HepG2 (cell line): ENCODE data around the gene FAM222A. TPM values are rescaled to one million over a fixed set of nuclear protein-coding genes. Genes with fewer than 3 reads are reported as not detected.

Experiments used
- ARHGAP35 ChIP-seq: sonication (generic); formaldehyde crosslinking; IDR thresholded peaks from 2 replicates; pipeline ENCODE4 v1.9.0; 2022; ENCODE audit warnings: mild to moderate bottlenecking, inconsistent platforms, moderate library complexity, missing genetic modification reagents, borderline replicate concordance
- EP300 ChIP-seq, 3 experiments: sonication (generic) in 1 of 3; formaldehyde crosslinking in 1 of 3; IDR thresholded peaks; 2 replicates each; pipeline versions ENCODE4 v1.5.1 to v1.6.1; 2011 to 2020; ENCODE audit warnings: low read depth in 2 of 3, low read length in 2 of 3, borderline replicate concordance in 1 of 3, improper control_type of control experiment in 1 of 3, mild to moderate bottlenecking in 1 of 3, missing genetic modification reagents in 1 of 3, moderate library complexity in 1 of 3
- HNF1B ChIP-seq: sonication (generic); formaldehyde crosslinking; IDR thresholded peaks from 2 replicates; pipeline ENCODE4 v1.5.1; 2020; ENCODE audit warnings: mild to moderate bottlenecking, moderate library complexity, missing genetic modification reagents
- KDM6A ChIP-seq: IDR thresholded peaks from 2 replicates; pipeline ENCODE4 v1.6.1; 2016; ENCODE audit warnings: low read depth
- MAF1 ChIP-seq: sonication (generic); formaldehyde crosslinking; IDR thresholded peaks from 2 replicates; pipeline ENCODE4 v1.5.0; 2020; ENCODE audit warnings: missing genetic modification reagents, borderline replicate concordance
- MIXL1 ChIP-seq: IDR thresholded peaks from 2 replicates; pipeline ENCODE4 v1.6.1; 2016
- POGK ChIP-seq: sonication (generic); formaldehyde crosslinking; conservative IDR thresholded peaks from 2 replicates; pipeline ENCODE4 v1.8.0; 2022; ENCODE audit warnings: mild to moderate bottlenecking, moderate library complexity, missing genetic modification reagents
- PRPF4 ChIP-seq: fragments of 200-400 bp; formaldehyde crosslinking; IDR thresholded peaks from 2 replicates; pipeline ENCODE4 v1.6.1; 2016; ENCODE audit warnings: low read length, low read depth; ENCODE audit not compliant: poor library complexity, severe bottlenecking
- RAD21 ChIP-seq: fragments of 450-650 bp; formaldehyde crosslinking; IDR thresholded peaks from 2 replicates; pipeline ENCODE4 v1.5.0; 2020; ENCODE audit warnings: mild to moderate bottlenecking
- RARA ChIP-seq: IDR thresholded peaks from 2 replicates; pipeline ENCODE4 v1.6.1; 2016; ENCODE audit warnings: missing genetic modification reagents, missing compliant biosample characterization
- RFX3 ChIP-seq: IDR thresholded peaks from 2 replicates; pipeline ENCODE4 v1.6.1; 2016; ENCODE audit warnings: missing biosample characterization, missing genetic modification reagents
- SMAD3 ChIP-seq: sonication (generic); formaldehyde crosslinking; IDR thresholded peaks from 2 replicates; pipeline ENCODE4 v1.4.0; 2020; ENCODE audit warnings: missing genetic modification reagents
- TBX2 ChIP-seq: sonication (generic); formaldehyde crosslinking; IDR thresholded peaks from 2 replicates; pipeline ENCODE4 v1.5.0; 2020; ENCODE audit warnings: missing genetic modification reagents, mild to moderate bottlenecking, borderline replicate concordance
- YEATS4 ChIP-seq: sonication (generic); formaldehyde crosslinking; IDR thresholded peaks from 2 replicates; pipeline ENCODE4 v1.4.0; 2020; ENCODE audit warnings: missing genetic modification reagents, borderline replicate concordance
- ZBTB1 ChIP-seq: sonication (generic); formaldehyde crosslinking; IDR thresholded peaks from 2 replicates; pipeline ENCODE4 v1.4.0; 2020; ENCODE audit warnings: missing genetic modification reagents, borderline replicate concordance
- ZBTB7B ChIP-seq: sonication (generic); formaldehyde crosslinking; IDR thresholded peaks from 2 replicates; pipeline ENCODE4 v1.4.0; 2020; ENCODE audit warnings: missing genetic modification reagents
- ZFP41 ChIP-seq: sonication (generic); formaldehyde crosslinking; IDR thresholded peaks from 2 replicates; pipeline ENCODE4 v1.4.0; 2020; ENCODE audit warnings: mild to moderate bottlenecking, missing genetic modification reagents, borderline replicate concordance
- ZMAT3 ChIP-seq: sonication (generic); formaldehyde crosslinking; conservative IDR thresholded peaks from 2 replicates; pipeline ENCODE4 v1.7.0; 2021; ENCODE audit warnings: missing genetic modification reagents
- ZNF121 ChIP-seq: sonication (generic); formaldehyde crosslinking; IDR thresholded peaks from 2 replicates; pipeline ENCODE4 v1.5.0; 2020; ENCODE audit warnings: mild to moderate bottlenecking, missing genetic modification reagents
- ZNF18 ChIP-seq: sonication (generic); formaldehyde crosslinking; IDR thresholded peaks from 2 replicates; pipeline ENCODE4 v1.8.0; 2022; ENCODE audit warnings: mild to moderate bottlenecking, missing genetic modification reagents; ENCODE audit not compliant: insufficient replicate concordance
- ZNF281 ChIP-seq: sonication (generic); formaldehyde crosslinking; IDR thresholded peaks from 2 replicates; pipeline ENCODE4 v1.4.0; 2020; ENCODE audit warnings: missing genetic modification reagents, borderline replicate concordance
- ZNF367 ChIP-seq: sonication (generic); formaldehyde crosslinking; IDR thresholded peaks from 2 replicates; pipeline ENCODE4 v1.4.0; 2020; ENCODE audit warnings: missing genetic modification reagents, borderline replicate concordance
- ZNF777 ChIP-seq: sonication (generic); formaldehyde crosslinking; IDR thresholded peaks from 2 replicates; pipeline ENCODE4 v1.4.0; 2020; ENCODE audit warnings: missing genetic modification reagents
- polyA plus RNA-seq, 8 experiments: library from polyadenylated mRNA; depleted of rRNA in 3 of 8; stranded (reverse) in 7 of 8; unstranded in 1 of 8; fragments of >200 nt; fragmentation: Illumina TruSeq in 4 of 8; extraction: Trizol in 4 of 8; gene quantifications; 2 replicates each; pipeline versions ENCODE4 v1.2.1 to v1.2.3, GENCODE V29; 2011 to 2016; ENCODE audit warnings: low read depth in 4 of 8, missing spikeins in 1 of 8, mixed read lengths in 1 of 8; ENCODE audit not compliant: insufficient read depth in 1 of 8
- total RNA-seq, 5 experiments: library from RNA; depleted of rRNA; stranded (reverse); fragments of >200 nt; fragmentation: Illumina TruSeq; extraction: Trizol; gene quantifications; 2 replicates each; pipeline ENCODE4 v1.2.3, GENCODE V29; 2016; ENCODE audit warnings: low read depth in 1 of 5

The FAM222A gene
- total and polyA plus RNA-seq, 2 of the 13 experiments (the other 11 are each of a cell fraction or from before 2014, with no cell fraction given), result 2.7 to 9.6 TPM

- TF ChIP-seq POGK (no peak), TBX2 (peak; percentile 52; the same call in 1 of the 2 replicates), ZNF121 (no peak), ZBTB1 (CRISPR knock-in tag) (no peak), ZNF777 (CRISPR knock-in tag) (no peak), ZMAT3 (CRISPR knock-in tag) (no peak), ZNF281 (CRISPR knock-in tag) (peak; percentile 85), ZNF18 (CRISPR knock-in tag) (no peak), MIXL1 (CRISPR knock-in tag) (peak; percentile 75; the same call in 1 of the 2 replicates), RAD21 (CRISPR knock-in tag) (no peak), ZNF367 (CRISPR knock-in tag) (no peak), RFX3 (CRISPR knock-in tag) (no peak), ARHGAP35 (CRISPR knock-in tag) (no peak), EP300 (IDR thresholded peaks at IDR 0.05; ENCODE audit: low read depth in 2 of 2, low read length in 2 of 2) (peak in 1 of 2 experiments; percentile 65; a peak in 1 of 4 replicates), EP300 (CRISPR knock-in tag; IDR thresholded peaks at IDR 0.05; ENCODE audit: borderline replicate concordance) (no peak), PRPF4 (peak; percentile 85), ZFP41 (CRISPR knock-in tag) (no peak), HNF1B (CRISPR knock-in tag) (peak; percentile 93), SMAD3 (no peak), MAF1 (CRISPR knock-in tag) (no peak), KDM6A (peak; percentile 69), ZBTB7B (CRISPR knock-in tag) (0 out of 2 replicates have a peak, but pooled peaks have one; percentile 46), RARA (0 out of 2 replicates have a peak, but pooled peaks have one; percentile 15), YEATS4 (no peak)
Observed at GRCh38 chr12:109737631-109738030, 24.0 kb downstream of the FAM222A start (continued).
